OCI-LY1 (cell line): ENCODE data around the gene SEPTIN2.

Experiments used
- H2AFZ ChIP-seq: fragments of 200-600 bp; sonication (generic), shearing (Covaris generic); 2 replicates; pipeline ENCODE4 v1.6.0; 2014; ENCODE audit warnings: antibody characterized with exemption, mild to moderate bottlenecking, low read length
- H3F3A ChIP-seq: fragments of 200-600 bp; sonication (generic), shearing (Covaris generic); 2 replicates; pipeline ENCODE4 v1.6.0; 2014; ENCODE audit warnings: mild to moderate bottlenecking, antibody characterized with exemption, low read length, moderate library complexity; ENCODE audit not compliant: insufficient read depth
- H3K27ac ChIP-seq: fragments of 200-600 bp; sonication (generic); 2 replicates; pipeline ENCODE4 v1.5.1; 2014; ENCODE audit warnings: low read length, mixed run types, mild to moderate bottlenecking, low read depth; ENCODE audit not compliant: poor library complexity, severe bottlenecking
- H3K27me3 ChIP-seq: fragments of 200-600 bp; sonication (generic); 2 replicates; pipeline ENCODE4 v1.6.0; 2014; ENCODE audit warnings: antibody characterized with exemption, mild to moderate bottlenecking, low read length, moderate library complexity; ENCODE audit not compliant: insufficient read depth
- H3K36me3 ChIP-seq: fragments of 200-600 bp; sonication (generic); 2 replicates; pipeline ENCODE4 v1.6.1; 2014; ENCODE audit warnings: mild to moderate bottlenecking, antibody characterized with exemption, low read length, moderate library complexity, mixed read lengths; ENCODE audit not compliant: insufficient read depth
- H3K4me1 ChIP-seq: fragments of 200-600 bp; sonication (generic); 2 replicates; pipeline ENCODE4 v1.5.1; 2014; ENCODE audit warnings: mild to moderate bottlenecking, low read length, moderate library complexity; ENCODE audit not compliant: insufficient read depth, severe bottlenecking
- H3K4me2 ChIP-seq: fragments of 200-600 bp; sonication (generic), shearing (Covaris generic); 2 replicates; pipeline ENCODE4 v1.6.1; 2014; ENCODE audit warnings: low read length
- H3K4me3 ChIP-seq: fragments of 200-600 bp; sonication (generic); 2 replicates; pipeline ENCODE4 v1.5.1; 2014; ENCODE audit warnings: low read length, low read depth, mild to moderate bottlenecking, mixed read lengths; ENCODE audit not compliant: poor library complexity, severe bottlenecking
- H3K79me2 ChIP-seq: fragments of 200-600 bp; shearing (Covaris generic); 2 replicates; pipeline ENCODE4 v1.6.1; 2016; ENCODE audit warnings: mixed run types, low read length, mixed read lengths; ENCODE audit not compliant: insufficient read depth
- H3K9ac ChIP-seq: fragments of 200-600 bp; sonication (generic), shearing (Covaris generic); 2 replicates; pipeline ENCODE4 v1.6.1; 2014; ENCODE audit warnings: mild to moderate bottlenecking, low read length, mixed read lengths
- H3K9me2 ChIP-seq: fragments of 200-600 bp; sonication (generic), shearing (Covaris generic); 2 replicates; pipeline ENCODE4 v1.6.1; 2014; ENCODE audit warnings: low read depth, mild to moderate bottlenecking, low read length, mixed read lengths
- H3K9me3 ChIP-seq: fragments of 200-600 bp; shearing (Covaris generic); 2 replicates; pipeline ENCODE4 v1.6.1; 2014; ENCODE audit warnings: low read length, mixed read lengths
- H4K20me1 ChIP-seq: fragments of 200-600 bp; sonication (generic), shearing (Covaris generic); 2 replicates; pipeline ENCODE4 v1.6.0; 2016; ENCODE audit warnings: mild to moderate bottlenecking, low read length; ENCODE audit not compliant: insufficient read depth
- CTCF ChIP-seq: fragments of 200-600 bp; sonication (generic), shearing (Covaris generic); IDR thresholded peaks from 2 replicates; pipeline ENCODE4 v1.5.1; 2017; ENCODE audit warnings: mild to moderate bottlenecking, antibody characterized with exemption, low read length, moderate library complexity, mixed read lengths
- EZH2 ChIP-seq: fragments of 200-600 bp; sonication (generic), shearing (Covaris generic); IDR thresholded peaks from 2 replicates; pipeline ENCODE4 v1.8.0; 2017; ENCODE audit warnings: borderline replicate concordance, mixed run types, mild to moderate bottlenecking, antibody characterized with exemption, low read length, moderate library complexity, mixed read lengths

Gene SEPTIN2

GRCh38 chr2:241376808-241377207 is 61.1 kb downstream of the SEPTIN2 start:
- Histone ChIP-seq H3K9me3 (no peaks in the 10 kb centered on the region), H3K27ac (no peak overlapping the region), H3K9me2 (no peaks in the 10 kb centered on the region), H3K36me3 (peaks cover 9% of the 10 kb centered on the region), H3F3A (no peaks in the 10 kb centered on the region), H3K4me2 (no peak overlapping the region), H3K27me3 (no peaks in the 10 kb centered on the region), H3K4me1 (peaks cover 26% of the 10 kb centered on the region), H4K20me1 (no peaks in the 10 kb centered on the region), H3K9ac (no peak overlapping the region), H3K4me3 (no peak overlapping the region), H3K79me2 (no peaks in the 10 kb centered on the region), H2AFZ (no peak overlapping the region)
- TF ChIP-seq EZH2 (no peak), CTCF (no peak)

- Histone ChIP-seq H2AFZ (no peak overlapping the region), H3K4me3 (no peak overlapping the region), H4K20me1 (no peaks in the 10 kb centered on the region), H3K27me3 (no peaks in the 10 kb centered on the region), H3K9me2 (no peaks in the 10 kb centered on the region), H3K9me3 (no peaks in the 10 kb centered on the region), H3K79me2 (no peaks in the 10 kb centered on the region), H3K4me1 (peaks cover 16% of the 10 kb centered on the region), H3K9ac (no peak overlapping the region), H3K27ac (no peak overlapping the region), H3K36me3 (peaks cover 9% of the 10 kb centered on the region), H3K4me2 (no peak overlapping the region), H3F3A (no peaks in the 10 kb centered on the region)
- TF ChIP-seq EZH2 = no peak
- no peak for TF ChIP-seq CTCF
These were observed 63.1 kb downstream of the SEPTIN2 start for GRCh38 chr2:241378816-241379215.

DNA sequence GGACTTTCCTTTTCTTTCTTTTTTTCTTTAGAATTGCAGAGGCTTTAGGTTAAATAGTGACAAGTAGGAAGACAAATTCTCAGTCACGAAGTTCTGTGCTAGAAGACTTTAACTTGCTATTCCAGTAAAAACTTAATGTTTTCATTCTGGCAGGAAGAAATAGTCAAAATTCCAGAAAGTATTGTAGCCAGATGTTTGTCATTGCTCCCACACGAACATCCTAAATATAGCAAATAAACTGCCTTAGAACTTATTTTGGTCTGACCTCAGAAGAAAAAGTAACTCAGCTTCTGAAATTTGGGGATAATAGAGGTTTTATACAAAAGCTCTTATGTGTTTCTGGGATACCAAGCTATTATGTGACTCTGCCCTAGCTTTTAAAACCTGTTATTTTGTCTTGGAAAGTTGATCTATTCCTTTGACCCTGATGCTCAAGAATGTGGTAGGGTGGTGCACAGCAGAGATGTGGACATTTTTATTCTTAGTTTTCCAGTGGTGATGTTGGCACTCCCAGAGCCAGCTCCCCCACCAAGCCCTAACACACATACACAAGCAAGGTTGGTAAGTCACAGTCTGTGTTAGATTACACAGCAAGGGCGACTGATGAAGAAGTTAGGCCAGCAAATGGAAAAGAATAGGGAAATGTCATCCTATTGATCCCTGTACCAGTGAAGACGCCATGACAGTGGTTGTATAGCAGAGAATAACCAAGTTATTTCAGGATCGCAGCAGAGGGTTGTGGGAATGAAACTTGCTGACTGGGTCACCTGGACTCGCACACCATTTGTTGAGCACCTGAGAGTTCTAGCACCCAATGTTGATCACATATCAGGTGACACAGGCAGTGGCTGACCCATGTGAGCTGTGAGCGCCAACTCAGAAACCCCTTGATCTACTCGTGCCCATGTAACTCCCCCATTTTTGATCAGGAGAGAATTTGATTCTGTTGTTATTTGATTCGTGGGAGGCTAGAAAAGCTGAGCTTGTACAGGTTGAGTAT is 64.1 kb downstream of the SEPTIN2 start:
- no peak overlapping the region for H2AFZ ChIP-seq
- no peak overlapping the region for H3K9ac ChIP-seq
- no peaks in the 10 kb centered on the region for H3F3A ChIP-seq
- H4K20me1 ChIP-seq = no peaks in the 10 kb centered on the region
- peaks cover 9% of the 10 kb centered on the region for H3K4me1 ChIP-seq
- TF ChIP-seq CTCF = no peak
- TF ChIP-seq EZH2 = no peak
- H3K79me2 ChIP-seq = no peaks in the 10 kb centered on the region
- H3K9me2 ChIP-seq = no peaks in the 10 kb centered on the region
- H3K27ac ChIP-seq = no peak overlapping the region
- H3K9me3 ChIP-seq = no peaks in the 10 kb centered on the region
- no peak overlapping the region for H3K4me3 ChIP-seq
- no peak overlapping the region for H3K4me2 ChIP-seq
- no peaks in the 10 kb centered on the region for H3K27me3 ChIP-seq
- H3K36me3 ChIP-seq = peaks cover 9% of the 10 kb centered on the region
